HG03025 (cell line): Measurements from ENCODE around the gene STT3A.
"Not testable (repeated sequence)": the region's sequence is repeated elsewhere in the genome, so short reads cannot be mapped to it uniquely, and the experiment has no call there.

Source experiments
- ATAC-seq: cut with Tn5 transposase; IDR thresholded peaks from one replicate; pipeline ENCODE4 v1.9.1; 2021; ENCODE audit warnings: mild to moderate bottlenecking, moderate library complexity; ENCODE audit not compliant: unreplicated experiment, low FRiP score

Gene STT3A

GRCh38 chr11:125592305-125593113 is at the start of gene STT3A:
Gene STT3A, plus strand, starts transcription at chr11:125592852. Its CDS starts 3,064 bp downstream, at chr11:125595916.
- ATAC-seq, result peak; percentile 98

GRCh38 chr11:125550780-125551179 is 41.9 kb upstream of the STT3A start:
- no peak for ATAC-seq

DNA sequence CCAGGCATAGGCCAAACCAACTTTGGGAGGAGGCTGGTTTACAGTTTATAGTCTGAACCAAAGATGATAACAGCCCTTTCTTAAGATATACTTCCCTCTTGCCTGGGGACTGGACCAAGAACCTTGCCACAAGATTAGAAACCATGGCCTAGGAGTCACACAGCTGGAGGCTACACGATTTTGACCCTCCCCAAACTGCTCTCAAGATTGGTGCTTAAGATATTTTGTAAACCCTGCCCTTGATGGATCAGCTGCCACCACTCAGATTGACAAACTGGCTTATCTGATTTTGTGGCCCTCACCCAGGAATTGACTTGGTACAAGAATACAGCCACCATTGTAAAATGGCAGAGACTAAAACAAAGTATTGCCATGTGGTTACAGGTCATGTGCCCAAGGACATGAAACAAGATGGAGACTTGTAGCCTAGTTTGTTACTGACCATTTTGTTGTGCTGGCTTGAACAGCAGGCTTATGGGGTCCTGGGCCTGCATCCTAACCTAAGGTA is 40.8 kb upstream of the STT3A start:
- ATAC-seq, result no peak

- ATAC-seq, result no peak
These were observed 39.7 kb upstream of the STT3A start for GRCh38 chr11:125552927-125553326.

GRCh38 chr11:125553357-125553756 is 39.3 kb upstream of the STT3A start:
- ATAC-seq, result no peak

DNA sequence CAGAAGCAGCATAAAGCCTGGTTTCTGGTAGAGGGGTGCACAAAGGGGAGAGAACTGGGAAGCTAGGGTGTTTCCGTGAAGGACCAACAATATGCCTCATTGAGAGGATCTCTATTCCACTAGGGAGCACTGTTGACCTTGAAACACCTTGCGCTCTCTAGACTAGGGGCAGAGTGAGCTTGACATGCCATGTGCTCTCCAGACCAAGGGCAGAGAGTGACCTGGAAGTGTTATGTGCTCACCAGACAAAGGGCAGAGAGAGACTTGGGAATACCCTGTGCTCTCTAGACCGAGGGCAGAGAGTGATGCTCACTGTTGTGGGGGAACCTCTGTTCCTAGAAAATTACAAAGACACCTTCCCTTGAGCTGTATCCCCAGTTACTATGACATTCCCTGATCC is 38.6 kb upstream of the STT3A start:
- ATAC-seq, result no peak

DNA sequence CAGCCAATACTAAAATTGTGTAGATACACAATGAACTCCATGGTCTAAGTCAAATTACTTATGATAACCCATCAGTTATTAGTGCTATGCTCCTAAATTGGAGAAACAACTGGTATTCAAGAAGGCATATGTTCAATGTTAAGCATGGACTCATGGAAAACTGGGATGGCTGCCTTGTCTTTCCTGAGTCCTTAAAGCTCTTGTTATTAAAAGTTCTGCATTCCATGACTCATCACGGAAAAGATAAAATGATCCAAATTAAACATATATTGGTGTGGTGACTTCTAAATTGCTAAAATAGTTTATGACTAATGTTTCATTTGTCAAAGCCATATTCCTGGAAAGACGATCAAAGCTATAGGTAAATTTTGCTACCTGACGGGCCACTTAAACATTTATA is 32.8 kb upstream of the STT3A start:
- ATAC-seq, result no peak

GRCh38 chr11:125561924-125562323 is 30.7 kb upstream of the STT3A start:
- no peak for ATAC-seq

DNA sequence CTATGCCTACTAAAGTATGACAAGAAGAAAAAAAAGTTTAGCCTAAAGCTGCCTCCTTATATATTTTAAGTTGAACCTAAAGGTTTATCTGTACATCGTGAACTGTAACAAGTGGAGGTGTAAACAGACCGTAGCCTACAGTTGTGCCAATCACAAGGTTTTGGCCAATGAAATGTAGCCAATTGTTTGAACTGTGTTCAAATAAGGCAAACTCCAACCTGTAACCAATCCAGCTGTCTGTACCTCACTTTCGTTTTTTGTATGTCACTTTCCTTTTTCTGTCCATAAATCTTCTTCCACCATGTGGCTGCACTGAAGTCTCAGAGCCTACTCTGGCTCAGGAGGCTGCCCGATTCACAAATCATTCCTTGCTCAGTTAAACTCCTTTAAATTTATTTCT is 30.2 kb upstream of the STT3A start:
- ATAC-seq, result no peak

GRCh38 chr11:125564357-125564756 is 28.3 kb upstream of the STT3A start:
- no peak for ATAC-seq

- no peak for ATAC-seq
These were observed 26.4 kb upstream of the STT3A start for GRCh38 chr11:125566235-125566634.

DNA sequence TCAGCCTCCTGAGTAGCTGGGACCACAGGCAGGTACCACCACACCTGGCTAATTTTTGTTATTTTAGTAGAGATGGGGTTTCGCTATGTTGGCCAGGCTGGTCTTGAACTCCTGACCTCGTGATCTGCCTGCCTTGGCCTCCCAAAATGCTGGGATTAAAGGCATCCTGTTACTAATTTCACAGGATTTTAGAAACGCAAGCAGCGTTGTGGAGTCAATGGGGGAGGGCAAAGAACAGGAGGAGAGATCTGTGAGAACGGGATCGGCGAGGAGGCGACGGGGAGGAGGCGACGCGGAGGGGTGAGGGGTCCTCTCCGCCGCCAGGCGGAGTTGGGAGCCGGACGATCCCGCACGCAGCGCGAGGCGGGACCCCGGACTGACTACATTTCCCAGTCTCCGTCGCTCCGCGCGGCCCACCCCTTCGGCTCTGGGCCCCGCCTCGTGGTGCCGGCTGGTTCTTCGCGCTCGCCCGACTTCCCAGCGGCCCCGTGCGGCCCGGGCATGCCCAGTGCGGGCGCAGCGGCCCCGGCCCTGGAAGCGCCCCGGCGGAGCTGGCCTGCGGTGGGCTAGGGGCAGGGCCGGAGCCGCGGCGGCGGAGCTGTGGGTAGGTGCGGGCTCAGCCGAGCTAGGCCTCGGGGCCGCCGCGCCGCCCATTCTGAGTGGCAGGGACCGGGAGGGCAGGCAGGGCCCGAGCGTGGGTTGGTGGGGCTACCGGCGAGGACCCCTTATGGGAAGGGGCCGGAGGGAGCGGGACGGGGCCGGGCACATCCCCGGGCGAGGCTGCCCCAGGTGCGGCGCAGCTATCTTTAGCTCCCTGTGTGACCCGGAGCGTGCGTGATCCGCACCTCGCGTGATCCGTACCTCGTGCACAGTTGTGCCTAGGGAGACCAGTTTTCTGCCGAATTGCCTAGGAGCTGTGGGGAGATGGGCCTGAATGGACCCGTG is 23.4 kb upstream of the STT3A start, which contains the start of gene EI24:
Gene EI24, plus strand, starts transcription at position 508 of the 945 bp plus-strand sequence. CDS start 3,051 bp downstream, outside the sequence.
- peak; percentile 98 for ATAC-seq

- peak; percentile 27 for ATAC-seq
These were observed 22.6 kb upstream of the STT3A start for GRCh38 chr11:125569915-125570621.

- no peak for ATAC-seq
These were observed 21.7 kb upstream of the STT3A start for GRCh38 chr11:125570952-125571351.

DNA sequence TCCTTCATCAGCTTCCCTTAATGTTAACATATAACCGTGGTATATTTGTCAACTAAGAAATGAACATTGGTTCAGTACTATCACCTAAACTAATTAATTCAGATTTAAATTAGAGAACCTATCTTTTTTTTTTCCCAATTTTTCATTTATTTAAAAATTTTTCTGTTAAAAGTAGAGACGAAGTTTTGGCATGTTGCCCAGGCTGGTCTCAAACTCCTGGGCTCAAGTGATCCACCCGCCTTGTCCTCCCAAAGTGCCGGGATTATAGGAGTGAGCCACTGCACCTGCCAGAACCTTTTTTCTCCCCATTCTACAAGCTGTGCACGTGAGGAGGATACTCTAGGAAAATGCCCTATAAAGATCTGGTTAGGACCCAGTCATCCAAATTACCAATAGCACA is 19.7 kb upstream of the STT3A start:
- no peak for ATAC-seq

GRCh38 chr11:125577181-125577580 is 15.5 kb upstream of the STT3A start:
- ATAC-seq, result not testable (repeated sequence)

GRCh38 chr11:125578783-125579182 is 13.9 kb upstream of the STT3A start:
- ATAC-seq, result no peak

GRCh38 chr11:125579811-125580210 is 12.8 kb upstream of the STT3A start:
- no peak for ATAC-seq

- ATAC-seq, result no peak
These were observed 9.2 kb upstream of the STT3A start for GRCh38 chr11:125583496-125583895.

GRCh38 chr11:125585487-125585886 is 7.2 kb upstream of the STT3A start:
- ATAC-seq, result no peak
